ENCODE data around the gene ABCG4. TPM values are rescaled to one million over a fixed set of nuclear protein-coding genes. Genes with fewer than 3 reads are reported as not detected.

The ABCG4 gene
- total RNA-seq, 1 experiment from 2014 or later = not detected

GRCh38 chr11:119205080-119205479 lies 56.2 kb downstream of the ABCG4 start:
- no peak for DNase-seq (ENCODE audit: low spot score)
- H3K36me3 ChIP-seq (ENCODE audit: insufficient read depth, low read length, poor library complexity, severe bottlenecking) = no peaks in the 10 kb centered on the region
- H3K9me3 ChIP-seq (ENCODE audit: low read depth, low read length, poor library complexity, severe bottlenecking) = no peaks in the 10 kb centered on the region
- peak overlapping the region; percentile 90 for H3K27ac ChIP-seq (ENCODE audit: low read depth, low read length, poor library complexity, severe bottlenecking)
- no peaks in the 10 kb centered on the region for H3K27me3 ChIP-seq (replicated peaks; ENCODE audit: insufficient read depth, low read depth, low read length, poor library complexity)
- intact Hi-C loops (cut with micrococcal nuclease; ENCODE audit: unreplicated experiment) = loop anchor here (5.0 kb wide), 1 partner anchor 117 kb away; no protein-coding TSS in a partner anchor
- CTCF ChIA-PET = no interaction called here
- POLR2A ChIA-PET (ENCODE audit: low non-redundant PET) = no interaction called here
- peaks cover 8% of the 10 kb centered on the region for H3K4me1 ChIP-seq (ENCODE audit: insufficient read depth, low read length, poor library complexity, severe bottlenecking)
- TF ChIP-seq EZH2 (IDR thresholded peaks at IDR 0.05; ENCODE audit: borderline replicate concordance, low read depth, low read length, poor library complexity, severe bottlenecking) = no peak
- TF ChIP-seq, protein P1, sequence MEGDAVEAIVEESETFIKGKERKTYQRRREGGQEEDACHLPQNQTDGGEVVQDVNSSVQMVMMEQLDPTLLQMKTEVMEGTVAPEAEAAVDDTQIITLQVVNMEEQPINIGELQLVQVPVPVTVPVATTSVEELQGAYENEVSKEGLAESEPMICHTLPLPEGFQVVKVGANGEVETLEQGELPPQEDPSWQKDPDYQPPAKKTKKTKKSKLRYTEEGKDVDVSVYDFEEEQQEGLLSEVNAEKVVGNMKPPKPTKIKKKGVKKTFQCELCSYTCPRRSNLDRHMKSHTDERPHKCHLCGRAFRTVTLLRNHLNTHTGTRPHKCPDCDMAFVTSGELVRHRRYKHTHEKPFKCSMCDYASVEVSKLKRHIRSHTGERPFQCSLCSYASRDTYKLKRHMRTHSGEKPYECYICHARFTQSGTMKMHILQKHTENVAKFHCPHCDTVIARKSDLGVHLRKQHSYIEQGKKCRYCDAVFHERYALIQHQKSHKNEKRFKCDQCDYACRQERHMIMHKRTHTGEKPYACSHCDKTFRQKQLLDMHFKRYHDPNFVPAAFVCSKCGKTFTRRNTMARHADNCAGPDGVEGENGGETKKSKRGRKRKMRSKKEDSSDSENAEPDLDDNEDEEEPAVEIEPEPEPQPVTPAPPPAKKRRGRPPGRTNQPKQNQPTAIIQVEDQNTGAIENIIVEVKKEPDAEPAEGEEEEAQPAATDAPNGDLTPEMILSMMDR (conservative IDR thresholded peaks at IDR 0.05; ENCODE audit: low read depth, low read length) = no peak
- H3K4me3 ChIP-seq (ENCODE audit: low read depth, low read length, poor library complexity, severe bottlenecking) = peak overlapping the region; percentile 100
- BruUV-seq (replicated peaks) = no TSS peak

DNA sequence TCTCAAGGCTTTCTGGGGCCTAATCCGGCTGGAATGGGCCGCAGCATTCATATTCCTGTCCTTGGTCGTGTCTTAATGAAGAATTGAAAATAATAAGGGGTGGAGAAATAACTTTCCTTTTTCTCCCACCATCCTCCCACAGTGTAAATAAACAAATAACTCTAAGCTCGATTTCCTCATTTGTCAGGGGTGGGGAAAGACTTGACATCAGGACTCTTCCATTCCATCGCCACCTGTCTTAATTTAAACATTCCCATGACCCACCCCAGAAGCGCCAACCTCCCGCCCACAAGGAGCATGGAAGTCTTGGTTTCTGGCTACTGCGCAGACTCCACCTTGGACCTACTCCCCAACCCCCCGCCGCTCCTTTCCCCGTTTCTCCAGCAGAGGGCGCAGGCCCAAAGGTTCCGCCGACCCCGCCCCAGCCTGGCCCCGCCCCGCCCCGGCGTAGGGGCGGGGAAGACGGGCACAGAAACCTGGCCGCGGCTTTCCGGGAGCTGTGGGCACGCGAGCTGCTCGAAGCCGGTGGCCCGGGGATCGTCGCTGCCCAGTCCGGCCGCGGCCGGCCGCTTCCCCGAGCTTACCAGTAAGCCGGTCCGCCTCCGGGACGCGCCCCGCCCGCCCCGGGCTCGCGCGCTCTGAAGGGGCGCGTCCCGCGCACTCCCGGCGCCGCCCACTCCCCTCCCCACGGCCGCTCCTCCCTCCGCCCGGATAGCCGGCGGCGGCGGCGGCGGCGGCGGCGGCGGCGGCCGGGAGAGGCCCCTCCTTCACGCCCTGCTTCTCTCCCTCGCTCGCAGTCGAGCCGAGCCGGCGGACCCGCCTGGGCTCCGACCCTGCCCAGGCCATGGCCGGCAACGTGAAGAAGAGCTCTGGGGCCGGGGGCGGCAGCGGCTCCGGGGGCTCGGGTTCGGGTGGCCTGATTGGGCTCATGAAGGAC lies 57.0 kb downstream of the ABCG4 start, which contains the start of gene CBL:
CBL (plus strand) TSS at position 766 of the 937 bp plus-strand sequence; CDS start at position 845, 79 bp downstream.
- no TSS peak for BruUV-seq (replicated peaks)
- H3K27ac ChIP-seq (ENCODE audit: low read depth, low read length, poor library complexity, severe bottlenecking) = peak within 1 kb of the TSS; percentile 90
- TF ChIP-seq, protein P1 (conservative IDR thresholded peaks at IDR 0.05; ENCODE audit: low read depth, low read length) = peak; percentile 98
- TF ChIP-seq EZH2 (IDR thresholded peaks at IDR 0.05; ENCODE audit: borderline replicate concordance, low read depth, low read length, poor library complexity, severe bottlenecking) = no peak
- H3K27me3 ChIP-seq (replicated peaks; ENCODE audit: insufficient read depth, low read depth, low read length, poor library complexity) = no peaks in the 10 kb centered on the region
- peak within 1 kb of the TSS; percentile 100 for H3K4me3 ChIP-seq (ENCODE audit: low read depth, low read length, poor library complexity, severe bottlenecking)
- ChIA-PET CTCF (interaction anchor here (0.6 to 1.3 kb wide), 14 partner anchors 9 to 384 kb away, joined by 3 to 12 read pairs (median 4); partner anchors contain the start of gene VPS11), POLR2A (ENCODE audit: low non-redundant PET) (interaction anchor here (0.7 kb wide), 1 partner anchor 96 kb away, joined by 3 read pairs; no protein-coding TSS in a partner anchor)
- intact Hi-C loops (cut with micrococcal nuclease; ENCODE audit: unreplicated experiment) = loop anchor here (5.0 kb wide), 1 partner anchor 116 kb away; no protein-coding TSS in a partner anchor
- H3K36me3 ChIP-seq (ENCODE audit: insufficient read depth, low read length, poor library complexity, severe bottlenecking) = no peaks in the 10 kb centered on the region
- peak; percentile 96 for DNase-seq (ENCODE audit: low spot score)
- peaks cover 8% of the 10 kb centered on the region for H3K4me1 ChIP-seq (ENCODE audit: insufficient read depth, low read length, poor library complexity, severe bottlenecking)
- H3K9me3 ChIP-seq (ENCODE audit: low read depth, low read length, poor library complexity, severe bottlenecking) = no peaks in the 10 kb centered on the region

DNA sequence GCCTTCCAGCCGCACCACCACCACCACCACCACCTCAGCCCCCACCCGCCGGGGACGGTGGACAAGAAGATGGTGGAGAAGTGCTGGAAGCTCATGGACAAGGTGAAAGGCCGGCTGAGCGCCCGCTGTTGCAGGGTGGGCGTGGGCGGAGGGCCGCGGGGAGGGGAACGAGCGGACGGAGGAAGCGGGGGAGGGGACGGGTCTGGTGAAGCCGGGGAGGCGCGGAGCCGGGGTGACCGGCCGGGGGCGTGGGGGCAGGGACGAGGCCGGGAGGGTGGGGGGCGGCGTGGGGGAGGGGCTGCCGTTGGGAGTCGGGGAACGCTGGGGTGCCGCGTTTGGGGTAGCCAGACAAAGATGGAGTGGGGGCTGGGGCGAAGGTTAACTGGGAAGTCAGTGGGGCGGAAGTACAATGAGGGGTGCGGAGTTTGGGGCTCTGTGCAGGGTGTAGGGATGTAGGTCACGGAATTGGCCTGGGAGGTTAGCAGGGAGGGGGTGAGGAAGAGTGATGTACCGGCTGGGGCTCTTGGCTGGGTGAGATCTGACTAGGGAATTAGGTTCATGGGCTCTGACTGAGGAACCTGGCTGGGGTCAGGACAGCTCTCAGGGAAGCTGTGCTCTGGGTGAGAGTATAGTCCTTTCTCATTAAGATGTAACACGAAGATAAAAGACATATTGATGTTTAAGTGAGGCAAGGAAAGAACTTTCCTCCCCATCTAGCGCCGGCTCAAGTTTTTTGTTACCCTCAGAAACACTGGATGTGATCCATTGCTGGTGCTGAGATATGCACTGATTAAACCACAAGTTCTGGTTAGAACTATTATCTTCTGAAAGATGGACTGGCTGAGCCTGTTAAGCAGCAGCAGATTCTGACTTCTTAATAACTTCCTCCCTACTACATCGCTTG lies 57.9 kb downstream of the ABCG4 start:
- Histone ChIP-seq H3K4me1 (ENCODE audit: insufficient read depth, low read length, poor library complexity, severe bottlenecking) (peaks cover 8% of the 10 kb centered on the region), H3K9me3 (ENCODE audit: low read depth, low read length, poor library complexity, severe bottlenecking) (no peaks in the 10 kb centered on the region), H3K36me3 (ENCODE audit: insufficient read depth, low read length, poor library complexity, severe bottlenecking) (no peaks in the 10 kb centered on the region), H3K27me3 (replicated peaks; ENCODE audit: insufficient read depth, low read depth, low read length, poor library complexity) (no peaks in the 10 kb centered on the region), H3K4me3 (ENCODE audit: low read depth, low read length, poor library complexity, severe bottlenecking) (peak overlapping the region; percentile 100), H3K27ac (ENCODE audit: low read depth, low read length, poor library complexity, severe bottlenecking) (peak overlapping the region; percentile 90)
- peak; percentile 36 for DNase-seq (ENCODE audit: low spot score)
- TF ChIP-seq, protein P1 (conservative IDR thresholded peaks at IDR 0.05; ENCODE audit: low read depth, low read length) = no peak
- TF ChIP-seq EZH2 (IDR thresholded peaks at IDR 0.05; ENCODE audit: borderline replicate concordance, low read depth, low read length, poor library complexity, severe bottlenecking) = no peak
- BruUV-seq (replicated peaks) = TSS peak; percentile 38
- intact Hi-C loops (cut with micrococcal nuclease; ENCODE audit: unreplicated experiment) = loop anchor here (5.0 kb wide), 1 partner anchor 116 kb away; no protein-coding TSS in a partner anchor
- ChIA-PET CTCF (interaction anchor here (0.6 to 1.3 kb wide), 14 partner anchors 8 to 383 kb away, joined by 3 to 12 read pairs (median 4); partner anchors contain the start of gene VPS11), POLR2A (ENCODE audit: low non-redundant PET) (no interaction called here)
